Measurements from ENCODE around the gene GASK1A. TPM values are rescaled to one million over a fixed set of nuclear protein-coding genes. Genes with fewer than 3 reads are reported as not detected.

The GASK1A gene
- total and polyA plus RNA-seq, 10 of the 15 experiments (the other 5 are each of a cell fraction or from before 2014, with no cell fraction given), result 0.18 TPM; not detected in 9

- Histone ChIP-seq H2AFZ (ENCODE audit: control insufficient read depth, low read depth, low read length) (no peak overlapping the region), H3K4me3 (no peak overlapping the region), H3K4me2 (ENCODE audit: control insufficient read depth, insufficient read depth) (no peak overlapping the region), H3K9me3 (replicated peaks; ENCODE audit: control insufficient read depth, insufficient read depth, low read length) (no peaks in the 10 kb centered on the region), H3K9ac (ENCODE audit: control insufficient read depth, insufficient read depth, low read length) (no peak overlapping the region), H3K79me2 (ENCODE audit: control insufficient read depth, insufficient read depth, low read length) (no peaks in the 10 kb centered on the region), H3K4me1 (ENCODE audit: control insufficient read depth, insufficient read depth, low read length) (no peaks in the 10 kb centered on the region), H4K20me1 (ENCODE audit: control insufficient read depth, insufficient read depth) (no peaks in the 10 kb centered on the region), H3K27me3 (replicated peaks in 1 of 2; ENCODE audit: control insufficient read depth in 2 of 2, insufficient read depth in 2 of 2, low read length in 1 of 2) (peaks cover 5 to 10% of the 10 kb centered on the region in 2 experiments; a peak in 3 of 4 replicates), H3K27ac (ENCODE audit: control insufficient read depth, insufficient read depth) (no peak overlapping the region), H3K36me3 (ENCODE audit: control insufficient read depth in 2 of 2, insufficient read depth in 2 of 2, low read length in 1 of 2) (no peaks in the 10 kb centered on the region)
- ATAC-seq (no peak), FAIRE-seq (no peak), DNase-seq (ENCODE audit: low read depth, low spot score) (no peak)
- ChIA-PET RAD21 (ENCODE audit: unreplicated experiment) (no interaction called here), CTCF (interaction anchor here (3.4 kb wide), 1 partner anchor 21 kb away, joined by 12 read pairs; no protein-coding TSS in a partner anchor), SMC1A (ENCODE audit: uncharacterized antibody, unreplicated experiment) (interaction anchor here (3.1 kb wide), 1 partner anchor 21 kb away, joined by 13 read pairs; no protein-coding TSS in a partner anchor), POLR2A (no interaction called here)
- BruUV-seq (replicated peaks), result no TSS peak
- in situ Hi-C loops (cut with MboI), result no loop called here
- 13% methylated on average over 6 of the region's 6 CpGs for WGBS (ENCODE audit: insufficient coverage, insufficient replicate concordance, low lambda C conversion rate, missing lambda C conversion rate)
- no peak for TF ChIP-seq SMAD1 (IDR thresholded peaks at IDR 0.05; ENCODE audit: low read depth, partially characterized antibody)
- no peak for TF ChIP-seq RBBP5 (conservative IDR thresholded peaks at IDR 0.05)
- TF ChIP-seq CBX5 (IDR thresholded peaks at IDR 0.05; ENCODE audit: low read depth), result no peak
- intact Hi-C loops (cut with micrococcal nuclease; ENCODE audit: unreplicated experiment), result no loop called here
Observed at GRCh38 chr3:42982645-42983412, 3.7 kb downstream of the GASK1A start.

- in situ Hi-C loops (cut with MboI) (no loop called here), intact Hi-C loops (cut with micrococcal nuclease; ENCODE audit: unreplicated experiment) (no loop called here)
- WGBS (ENCODE audit: insufficient coverage, insufficient replicate concordance, low lambda C conversion rate, missing lambda C conversion rate), result 10% methylated on average over 3 of the region's 3 CpGs
- Histone ChIP-seq H3K4me1 (ENCODE audit: control insufficient read depth, insufficient read depth, low read length) (no peaks in the 10 kb centered on the region), H4K20me1 (ENCODE audit: control insufficient read depth, insufficient read depth) (no peaks in the 10 kb centered on the region), H3K79me2 (ENCODE audit: control insufficient read depth, insufficient read depth, low read length) (no peaks in the 10 kb centered on the region), H2AFZ (ENCODE audit: control insufficient read depth, low read depth, low read length) (no peak overlapping the region), H3K27ac (ENCODE audit: control insufficient read depth, insufficient read depth) (no peak overlapping the region), H3K9ac (ENCODE audit: control insufficient read depth, insufficient read depth, low read length) (no peak overlapping the region), H3K4me3 (no peak overlapping the region), H3K27me3 (replicated peaks in 1 of 2; ENCODE audit: control insufficient read depth in 2 of 2, insufficient read depth in 2 of 2, low read length in 1 of 2) (peaks cover 3 to 9% of the 10 kb centered on the region in 2 experiments; a peak in 3 of 4 replicates), H3K9me3 (replicated peaks; ENCODE audit: control insufficient read depth, insufficient read depth, low read length) (no peaks in the 10 kb centered on the region), H3K36me3 (ENCODE audit: control insufficient read depth in 2 of 2, insufficient read depth in 2 of 2, low read length in 1 of 2) (no peaks in the 10 kb centered on the region), H3K4me2 (ENCODE audit: control insufficient read depth, insufficient read depth) (no peak overlapping the region)
- BruUV-seq (replicated peaks), result no TSS peak
- FAIRE-seq (no peak), DNase-seq (ENCODE audit: low read depth, low spot score) (no peak), ATAC-seq (no peak)
- ChIA-PET SMC1A (ENCODE audit: uncharacterized antibody, unreplicated experiment) (no interaction called here), RAD21 (ENCODE audit: unreplicated experiment) (no interaction called here), CTCF (no interaction called here), POLR2A (no interaction called here)
- no peak for TF ChIP-seq KAT2A (conservative IDR thresholded peaks at IDR 0.05; ENCODE audit: control insufficient read depth, low read depth, low read length)
- TF ChIP-seq, protein P1, sequence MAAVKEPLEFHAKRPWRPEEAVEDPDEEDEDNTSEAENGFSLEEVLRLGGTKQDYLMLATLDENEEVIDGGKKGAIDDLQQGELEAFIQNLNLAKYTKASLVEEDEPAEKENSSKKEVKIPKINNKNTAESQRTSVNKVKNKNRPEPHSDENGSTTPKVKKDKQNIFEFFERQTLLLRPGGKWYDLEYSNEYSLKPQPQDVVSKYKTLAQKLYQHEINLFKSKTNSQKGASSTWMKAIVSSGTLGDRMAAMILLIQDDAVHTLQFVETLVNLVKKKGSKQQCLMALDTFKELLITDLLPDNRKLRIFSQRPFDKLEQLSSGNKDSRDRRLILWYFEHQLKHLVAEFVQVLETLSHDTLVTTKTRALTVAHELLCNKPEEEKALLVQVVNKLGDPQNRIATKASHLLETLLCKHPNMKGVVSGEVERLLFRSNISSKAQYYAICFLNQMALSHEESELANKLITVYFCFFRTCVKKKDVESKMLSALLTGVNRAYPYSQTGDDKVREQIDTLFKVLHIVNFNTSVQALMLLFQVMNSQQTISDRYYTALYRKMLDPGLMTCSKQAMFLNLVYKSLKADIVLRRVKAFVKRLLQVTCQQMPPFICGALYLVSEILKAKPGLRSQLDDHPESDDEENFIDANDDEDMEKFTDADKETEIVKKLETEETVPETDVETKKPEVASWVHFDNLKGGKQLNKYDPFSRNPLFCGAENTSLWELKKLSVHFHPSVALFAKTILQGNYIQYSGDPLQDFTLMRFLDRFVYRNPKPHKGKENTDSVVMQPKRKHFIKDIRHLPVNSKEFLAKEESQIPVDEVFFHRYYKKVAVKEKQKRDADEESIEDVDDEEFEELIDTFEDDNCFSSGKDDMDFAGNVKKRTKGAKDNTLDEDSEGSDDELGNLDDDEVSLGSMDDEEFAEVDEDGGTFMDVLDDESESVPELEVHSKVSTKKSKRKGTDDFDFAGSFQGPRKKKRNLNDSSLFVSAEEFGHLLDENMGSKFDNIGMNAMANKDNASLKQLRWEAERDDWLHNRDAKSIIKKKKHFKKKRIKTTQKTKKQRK (IDR thresholded peaks at IDR 0.05; ENCODE audit: low read depth, low read length), result no peak
- no peak for TF ChIP-seq FOS (IDR thresholded peaks at IDR 0.05; ENCODE audit: borderline replicate concordance, extremely low read depth, insufficient read length)
- no peak for TF ChIP-seq EED (IDR thresholded peaks at IDR 0.05; ENCODE audit: low read depth)
- TF ChIP-seq IRF3 (IDR thresholded peaks at IDR 0.05), result no peak
- no peak for TF ChIP-seq E2F4 (IDR thresholded peaks at IDR 0.05; ENCODE audit: low read depth, low read length)
- no peak for TF ChIP-seq YY1 (IDR thresholded peaks at IDR 0.05; ENCODE audit: low read depth, low read length)
Observed at GRCh38 chr3:42983927-42984326, 4.8 kb downstream of the GASK1A start.

Data from GM12878 (cell line).